ENCODE data around the gene LANCL2.
A peak's percentile ranks its signal among the peaks of the same experiment; 100 is the strongest.

LANCL2 gene

DNA sequence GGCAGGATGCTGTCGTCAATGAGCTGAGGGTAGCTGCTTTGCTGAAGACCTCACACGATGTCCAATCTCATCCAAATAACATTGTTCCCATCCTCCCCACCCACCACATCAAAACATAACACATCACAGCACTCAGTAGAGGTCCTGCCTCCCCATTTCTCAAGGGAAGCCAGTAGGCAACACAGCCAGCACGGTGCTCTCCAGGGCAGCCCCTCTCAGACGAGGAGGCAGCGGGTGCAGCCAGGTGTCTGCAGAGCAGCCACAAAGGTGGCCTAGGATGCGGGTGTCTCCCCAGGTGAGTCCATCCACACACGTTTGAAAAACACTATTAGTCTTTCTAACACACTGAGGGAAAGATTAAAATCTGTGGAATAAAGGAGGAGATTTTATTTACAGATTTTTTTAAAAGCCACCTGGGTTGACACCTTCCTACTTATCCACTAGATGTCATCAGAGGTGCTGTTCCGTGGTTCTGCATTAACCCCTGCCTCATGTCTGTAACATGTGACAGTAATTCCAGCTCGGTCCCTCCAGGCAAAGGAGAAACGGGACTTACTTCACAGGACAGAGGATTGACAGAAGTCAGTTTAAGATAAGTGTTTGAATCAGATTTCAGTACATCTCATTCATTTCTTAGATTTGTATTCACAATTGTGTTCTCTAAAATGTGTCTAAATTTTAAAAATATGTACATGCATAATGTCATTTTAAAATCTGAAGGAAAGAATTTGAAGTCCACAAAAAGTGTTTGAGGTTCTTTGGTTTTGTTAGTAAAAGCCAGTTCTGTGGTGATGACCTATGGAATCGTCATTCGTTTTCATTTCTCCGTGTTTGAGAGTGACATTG lies 68.0 kb downstream of the LANCL2 start:
- DNase-seq = no peak
- in situ Hi-C loops (cut with HindIII; ENCODE audit: low pct_ligation_motif_present, low sequenced_read_pairs) = no loop called here
- Histone ChIP-seq H3K27ac (no peak overlapping the region), H3K36me3 (replicated peaks) (no peaks in the 10 kb centered on the region), H3K27me3 (replicated peaks) (no peaks in the 10 kb centered on the region), H3K4me3 (ENCODE audit: low read depth, low read length) (no peak overlapping the region)
- TF ChIP-seq, protein P1, sequence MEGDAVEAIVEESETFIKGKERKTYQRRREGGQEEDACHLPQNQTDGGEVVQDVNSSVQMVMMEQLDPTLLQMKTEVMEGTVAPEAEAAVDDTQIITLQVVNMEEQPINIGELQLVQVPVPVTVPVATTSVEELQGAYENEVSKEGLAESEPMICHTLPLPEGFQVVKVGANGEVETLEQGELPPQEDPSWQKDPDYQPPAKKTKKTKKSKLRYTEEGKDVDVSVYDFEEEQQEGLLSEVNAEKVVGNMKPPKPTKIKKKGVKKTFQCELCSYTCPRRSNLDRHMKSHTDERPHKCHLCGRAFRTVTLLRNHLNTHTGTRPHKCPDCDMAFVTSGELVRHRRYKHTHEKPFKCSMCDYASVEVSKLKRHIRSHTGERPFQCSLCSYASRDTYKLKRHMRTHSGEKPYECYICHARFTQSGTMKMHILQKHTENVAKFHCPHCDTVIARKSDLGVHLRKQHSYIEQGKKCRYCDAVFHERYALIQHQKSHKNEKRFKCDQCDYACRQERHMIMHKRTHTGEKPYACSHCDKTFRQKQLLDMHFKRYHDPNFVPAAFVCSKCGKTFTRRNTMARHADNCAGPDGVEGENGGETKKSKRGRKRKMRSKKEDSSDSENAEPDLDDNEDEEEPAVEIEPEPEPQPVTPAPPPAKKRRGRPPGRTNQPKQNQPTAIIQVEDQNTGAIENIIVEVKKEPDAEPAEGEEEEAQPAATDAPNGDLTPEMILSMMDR (IDR thresholded peaks at IDR 0.05; ENCODE audit: low read depth, low read length, missing control alignments) = peak; percentile 63

DNA sequence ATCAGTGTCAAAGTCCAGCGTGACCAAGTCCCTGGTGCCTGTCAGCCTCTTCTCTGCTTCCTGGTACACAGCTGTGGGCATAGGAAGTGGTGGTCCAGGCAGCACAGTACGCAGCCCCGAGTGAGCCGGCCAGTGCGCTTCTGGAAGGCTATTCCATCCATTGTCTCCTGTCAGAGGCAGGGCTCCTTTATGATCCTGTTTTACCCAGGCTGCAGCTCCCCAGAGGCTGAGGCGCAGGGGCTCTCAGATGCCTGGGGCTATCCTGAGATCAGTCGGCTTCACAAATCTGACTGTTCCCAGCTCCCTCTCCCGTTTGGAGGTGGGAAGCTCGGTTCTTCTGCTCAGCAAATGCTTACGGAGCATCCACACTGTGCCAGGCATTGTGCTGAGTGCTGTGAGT lies 70.3 kb downstream of the LANCL2 start:
- Histone ChIP-seq H3K27me3 (replicated peaks) (no peaks in the 10 kb centered on the region), H3K27ac (no peak overlapping the region), H3K4me3 (ENCODE audit: low read depth, low read length) (no peak overlapping the region), H3K36me3 (replicated peaks) (no peaks in the 10 kb centered on the region)
- in situ Hi-C loops (cut with HindIII; ENCODE audit: low pct_ligation_motif_present, low sequenced_read_pairs) = no loop called here
- TF ChIP-seq, protein P1 (IDR thresholded peaks at IDR 0.05; ENCODE audit: low read depth, low read length, missing control alignments) = no peak
- DNase-seq = no peak

DNA sequence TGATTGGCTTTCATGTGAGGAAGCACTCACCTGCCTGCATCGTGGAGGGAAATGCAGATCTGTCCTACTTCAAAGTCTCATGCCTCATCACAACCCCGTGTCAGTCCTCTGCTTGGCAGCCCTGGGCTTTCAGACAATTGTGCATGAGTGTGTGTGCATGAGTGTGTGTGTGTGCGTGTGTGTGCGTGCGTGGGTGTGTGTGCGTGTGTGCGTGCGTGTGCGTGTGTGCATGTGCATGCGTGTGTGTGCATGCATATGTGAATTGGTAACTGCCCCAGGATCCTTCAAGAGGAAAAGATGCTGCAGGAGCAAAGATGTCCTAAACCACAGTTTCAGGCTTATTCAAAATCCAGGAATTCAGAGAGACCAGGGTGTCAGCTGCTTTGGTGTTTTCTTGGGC lies 71.3 kb downstream of the LANCL2 start:
- no peak overlapping the region for H3K4me3 ChIP-seq (ENCODE audit: low read depth, low read length)
- in situ Hi-C loops (cut with HindIII; ENCODE audit: low pct_ligation_motif_present, low sequenced_read_pairs) = no loop called here
- no peaks in the 10 kb centered on the region for H3K27me3 ChIP-seq (replicated peaks)
- TF ChIP-seq, protein P1 (IDR thresholded peaks at IDR 0.05; ENCODE audit: low read depth, low read length, missing control alignments) = no peak
- DNase-seq = no peak
- H3K36me3 ChIP-seq (replicated peaks) = no peaks in the 10 kb centered on the region
- no peak overlapping the region for H3K27ac ChIP-seq

DNA sequence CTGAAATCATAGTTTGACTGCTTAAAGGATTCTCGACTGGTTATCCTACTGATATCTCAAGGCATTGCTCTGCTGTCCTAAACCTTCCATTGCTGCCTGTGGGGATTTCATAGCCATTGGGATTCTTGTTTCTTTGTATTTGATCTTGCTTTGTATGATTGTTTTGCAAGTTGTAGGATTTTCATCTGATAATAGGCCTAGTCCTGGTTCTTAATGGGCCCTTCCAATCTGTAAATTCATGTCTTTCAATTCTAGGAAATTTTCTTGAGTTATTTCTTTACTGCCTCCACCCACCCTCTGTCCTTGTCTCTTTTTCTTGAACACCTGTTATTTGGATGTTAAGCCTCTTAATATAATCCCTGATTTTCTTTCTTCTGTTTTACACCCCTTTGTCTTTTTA lies 72.2 kb downstream of the LANCL2 start:
- H3K36me3 ChIP-seq (replicated peaks) = no peaks in the 10 kb centered on the region

DNA sequence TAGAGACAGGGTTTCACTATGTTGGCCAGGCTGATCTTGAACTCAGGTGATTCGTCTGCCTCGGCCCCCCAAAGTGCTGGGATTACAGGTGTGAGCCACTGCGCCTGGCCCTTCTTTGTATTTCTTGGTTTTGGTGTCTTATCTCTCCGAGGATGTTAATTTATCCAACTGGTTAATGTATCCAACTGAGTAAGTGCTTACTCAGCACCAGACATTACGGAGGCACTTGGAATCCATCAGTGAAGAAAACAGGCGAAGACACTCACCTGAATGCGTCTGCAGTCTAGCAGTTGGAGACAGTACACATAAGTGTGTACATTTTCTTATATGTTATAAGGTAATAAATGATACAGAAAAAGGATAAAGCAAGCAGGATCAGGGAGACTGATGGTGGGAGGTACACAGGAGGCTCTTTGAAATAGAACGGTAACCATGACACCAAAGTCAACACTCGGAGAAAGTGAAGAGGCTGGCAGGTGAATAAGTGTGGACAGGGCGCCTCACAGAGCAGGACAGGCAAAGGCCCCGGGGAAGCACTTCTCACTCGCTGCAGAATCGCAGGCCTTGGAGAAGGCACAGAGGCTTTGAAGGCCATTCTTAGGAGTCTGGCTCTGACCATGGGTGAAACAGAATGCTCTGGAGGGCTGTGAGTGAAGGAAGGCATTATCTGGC lies 73.1 kb downstream of the LANCL2 start:
- TF ChIP-seq, protein P1 (IDR thresholded peaks at IDR 0.05; ENCODE audit: low read depth, low read length, missing control alignments) = no peak
- in situ Hi-C loops (cut with HindIII; ENCODE audit: low pct_ligation_motif_present, low sequenced_read_pairs) = no loop called here
- H3K36me3 ChIP-seq (replicated peaks) = no peaks in the 10 kb centered on the region
- no peak for DNase-seq
- H3K27ac ChIP-seq = no peak overlapping the region
- no peaks in the 10 kb centered on the region for H3K27me3 ChIP-seq (replicated peaks)
- no peak overlapping the region for H3K4me3 ChIP-seq (ENCODE audit: low read depth, low read length)

More for the DNA sequence above, 72.2 kb downstream of the LANCL2 start:
- no peak overlapping the region for H3K4me3 ChIP-seq (ENCODE audit: low read depth, low read length)
- no peak overlapping the region for H3K27ac ChIP-seq
- in situ Hi-C loops (cut with HindIII; ENCODE audit: low pct_ligation_motif_present, low sequenced_read_pairs) = no loop called here
- TF ChIP-seq, protein P1 (IDR thresholded peaks at IDR 0.05; ENCODE audit: low read depth, low read length, missing control alignments) = no peak
- no peak for DNase-seq
- no peaks in the 10 kb centered on the region for H3K27me3 ChIP-seq (replicated peaks)
